ENCODE data around the gene MPP3. TPM values are rescaled to one million over a fixed set of nuclear protein-coding genes. Genes with fewer than 3 reads are reported as not detected.

The MPP3 gene
- total RNA-seq, 1 experiment from 2014 or later: 19.5 TPM

GRCh38 chr17:43758086-43758485 lies 74.9 kb downstream of the MPP3 start:
- Histone ChIP-seq H3K9me3 (ENCODE audit: control insufficient read depth in 1 of 2, insufficient read depth in 1 of 2, low read depth in 1 of 2, low read length in 2 of 2) (no peaks in the 10 kb centered on the region), H3K4me3 (replicated peaks in 1 of 2; ENCODE audit: low read depth in 1 of 2, low read length in 2 of 2) (no peak overlapping the region), H3K27ac (ENCODE audit: low read depth, low read length) (no peak overlapping the region), H3K4me2 (ENCODE audit: low read length) (no peak overlapping the region), H3K79me2 (ENCODE audit: insufficient read depth, low read length) (no peaks in the 10 kb centered on the region), H3K9me2 (ENCODE audit: insufficient read depth) (no peaks in the 10 kb centered on the region), H3K36me3 (ENCODE audit: control insufficient read depth in 1 of 2, insufficient read depth in 2 of 2, low read length in 2 of 2) (no peaks in the 10 kb centered on the region), H3K4me1 (ENCODE audit: control insufficient read depth in 1 of 2, insufficient read depth in 2 of 2, low read length in 2 of 2) (peaks cover 0 to 16% of the 10 kb centered on the region in 2 experiments; a peak in 2 of 4 replicates), H4K20me1 (ENCODE audit: insufficient read depth) (no peaks in the 10 kb centered on the region), H2AFZ (ENCODE audit: low read depth, low read length, poor library complexity, severe bottlenecking) (no peak overlapping the region), H3K27me3 (ENCODE audit: insufficient read depth, low read length) (no peaks in the 10 kb centered on the region), H3K9ac (ENCODE audit: low read length) (no peak overlapping the region)
- RAD21 ChIA-PET (ENCODE audit: low non-redundant PET in 1 of 2, low total read pairs in 2 of 2, uncharacterized antibody in 2 of 2, unreplicated experiment in 2 of 2): interaction anchor here (0.6 to 2.8 kb wide), 3 partner anchors 64 to 180 kb away, joined by 3 to 15 read pairs (median 11); no protein-coding TSS in a partner anchor
- DNase-seq (ENCODE audit: low read depth, low spot score) (no peak), ATAC-seq (no peak)
- POLR2A ChIA-PET: no interaction called here
- BruUV-seq (replicated peaks): no TSS peak
- no peak for TF ChIP-seq EZH2phosphoT487 (IDR thresholded peaks at IDR 0.05; ENCODE audit: borderline replicate concordance)
- no peak for TF ChIP-seq MAX (IDR thresholded peaks at IDR 0.05)
- TF ChIP-seq POLR2A (IDR thresholded peaks at IDR 0.05; ENCODE audit: borderline replicate concordance, extremely low read depth, insufficient read depth, insufficient read length): no peak
- TF ChIP-seq CBX3 (IDR thresholded peaks at IDR 0.05; ENCODE audit: low read depth): no peak
- no peak for TF ChIP-seq POLR2AphosphoS5 (IDR thresholded peaks at IDR 0.05; ENCODE audit: low read depth, low read length)
- TF ChIP-seq EZH2 (IDR thresholded peaks at IDR 0.05): no peak
- TF ChIP-seq YY1 (IDR thresholded peaks at IDR 0.05; ENCODE audit: extremely low read depth, insufficient replicate concordance, low read depth, low read length): no peak
- no peak for TF ChIP-seq ZBTB33 (IDR thresholded peaks at IDR 0.05; ENCODE audit: extremely low read depth, insufficient replicate concordance, low read length)
- TF ChIP-seq SIN3A (IDR thresholded peaks at IDR 0.05; ENCODE audit: low read depth): no peak
- no peak for TF ChIP-seq ZFX (IDR thresholded peaks at IDR 0.05)
- intact Hi-C loops (cut with micrococcal nuclease): no loop called here
- CTCF ChIA-PET: interaction anchor here (7.6 kb wide), 1 partner anchor 62 kb away, joined by 158 read pairs; no protein-coding TSS in a partner anchor
